Fibroblast of skin of back (primary cell): Measurements from ENCODE around the gene SPDYA. TPM values are rescaled to one million over a fixed set of nuclear protein-coding genes. Genes with fewer than 3 reads are reported as not detected.
"Not testable (repeated sequence)": the region's sequence is repeated elsewhere in the genome, so short reads cannot be mapped to it uniquely, and the experiment has no call there.

Experiments
- DNase-seq: peaks from one replicate; pipeline ENCODE4 v3.0.0-alpha.2; 2013
- polyA plus RNA-seq, 2 experiments: library from polyadenylated mRNA; unstranded; fragments of 120-200 nt; gene quantifications; one replicate each; pipeline ENCODE4 v1.2.1, GENCODE V29; 2013; ENCODE audit not compliant: insufficient read length in 2 of 2

The SPDYA gene
- polyA plus RNA-seq (2013, experiment 1 of 2; ENCODE audit: insufficient read length): 0.43 TPM
- 0.40 TPM for polyA plus RNA-seq (2013, experiment 2 of 2; ENCODE audit: insufficient read length)

DNA sequence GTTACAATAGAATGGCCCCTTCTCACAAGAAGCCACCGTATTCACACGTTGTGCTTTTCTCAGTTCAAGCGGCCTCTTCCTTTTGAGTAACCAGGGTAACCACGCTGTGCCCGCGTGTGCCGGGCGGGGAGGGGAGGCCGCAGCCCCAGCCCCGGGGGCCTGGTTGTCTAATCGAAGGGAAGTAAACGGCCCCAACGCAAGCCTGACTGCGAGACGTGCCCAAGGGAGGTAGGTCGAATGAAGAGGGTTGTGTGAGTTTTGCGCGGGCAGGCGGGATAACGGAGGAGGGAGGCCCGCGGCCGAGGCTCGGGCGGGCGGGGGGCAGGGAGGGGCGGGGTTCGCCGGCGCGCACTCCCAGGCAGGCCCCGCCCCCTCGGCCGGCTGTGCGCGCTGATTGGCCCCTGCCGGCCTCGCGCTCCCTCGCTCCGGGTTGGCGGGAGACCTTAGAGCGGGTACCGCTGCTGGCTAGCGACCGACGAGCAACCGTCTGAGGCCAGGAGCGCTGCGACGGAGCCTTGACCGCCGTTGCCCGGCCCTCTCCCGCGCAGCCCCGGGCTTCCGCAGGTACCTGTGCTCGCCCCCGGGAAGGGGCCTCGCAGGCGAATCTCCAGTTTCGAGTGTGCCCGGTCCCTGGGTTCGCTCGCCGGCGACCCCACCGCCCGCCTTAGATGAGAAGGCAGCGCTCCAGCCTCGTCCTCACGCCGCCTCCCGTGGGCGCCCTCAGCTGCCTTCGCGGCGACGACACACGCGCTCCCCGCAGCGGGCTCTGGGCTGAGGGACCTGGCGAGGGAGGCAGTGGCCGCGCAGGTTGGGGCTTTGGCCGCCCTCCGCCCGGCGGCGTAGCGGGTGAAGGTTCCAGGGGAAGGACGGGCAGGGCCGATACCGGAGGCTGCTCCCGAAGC, at the start of gene SPDYA:
TSS of gene SPDYA (plus strand) at position 451 of the 902 bp plus-strand sequence. CDS start 5,181 bp downstream, outside the sequence.
- DNase-seq: peak; percentile 70

DNA sequence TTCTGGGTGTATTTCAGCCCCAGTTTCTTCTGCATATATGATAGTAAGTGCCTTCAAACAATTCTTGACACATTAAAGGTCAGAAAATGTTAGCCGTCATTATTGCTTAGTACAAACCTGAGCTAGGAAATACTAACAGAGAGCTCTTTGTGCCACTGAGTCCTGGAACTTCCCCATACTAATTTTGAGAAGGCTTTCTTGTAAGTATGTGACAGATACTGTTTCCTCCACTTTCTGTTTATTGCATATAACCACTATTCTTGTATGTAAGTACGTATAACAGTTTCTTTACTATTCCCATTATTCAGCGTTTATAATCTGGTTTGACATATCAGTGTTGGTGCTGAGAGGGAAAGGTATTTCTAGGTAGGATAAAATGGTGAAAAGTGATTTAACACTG, 49.2 kb upstream of the SPDYA start:
- no peak for DNase-seq

DNA sequence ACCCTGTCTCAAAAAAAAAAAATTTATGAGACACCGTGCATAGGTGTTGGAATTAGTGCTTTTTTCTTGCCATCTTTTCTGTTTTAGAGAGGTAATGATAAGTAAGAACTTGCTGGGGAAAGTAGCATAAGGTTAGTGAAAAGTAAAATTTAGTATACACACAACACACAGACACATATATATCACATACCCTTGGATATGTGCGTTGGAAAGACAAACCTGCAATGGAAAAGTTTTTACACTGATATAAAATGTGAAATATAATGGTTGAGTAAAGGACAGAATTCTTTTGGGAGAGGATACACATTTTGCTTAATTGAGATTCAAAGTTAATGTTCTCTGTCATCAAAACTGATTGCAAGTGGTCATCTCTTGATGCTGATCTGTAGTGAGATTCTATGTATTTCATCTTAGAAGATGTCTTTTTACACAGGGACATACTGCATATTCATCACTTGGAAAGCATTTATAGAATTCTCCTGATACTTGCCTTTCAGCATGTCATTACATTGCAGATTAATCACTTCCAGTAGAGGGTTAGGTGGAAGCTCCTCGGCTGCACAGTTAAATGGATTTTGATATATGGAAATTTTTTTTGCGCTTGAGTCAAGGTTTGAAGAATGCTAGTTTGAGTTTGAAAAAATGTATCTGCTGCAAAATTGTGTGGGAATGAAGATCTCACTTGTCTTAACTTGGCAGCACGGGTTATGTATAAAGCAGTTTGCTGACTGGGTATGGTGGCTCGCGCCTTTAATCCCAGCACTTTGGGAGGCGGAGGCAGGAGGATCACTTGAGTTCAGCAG, 45.5 kb upstream of the SPDYA start:
- DNase-seq: peak; percentile 86

DNA sequence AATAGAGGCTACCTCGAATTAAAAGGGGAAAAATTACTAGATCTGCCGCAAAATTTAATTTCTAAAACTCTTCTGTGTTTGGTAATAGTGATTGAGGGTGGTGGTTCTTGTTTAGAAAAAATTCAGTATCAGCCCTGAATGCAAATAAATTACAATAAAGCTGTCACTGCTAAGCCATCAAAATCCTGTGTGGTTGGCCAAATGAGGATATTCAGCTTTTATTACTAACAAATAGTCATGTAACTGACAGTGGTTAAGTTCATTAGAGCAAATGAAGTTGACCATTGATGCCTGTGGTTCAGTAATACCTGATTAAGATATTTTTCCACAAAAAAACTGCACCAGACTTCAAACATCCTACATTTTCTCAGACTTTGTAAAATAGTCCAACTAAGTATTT, 44.6 kb upstream of the SPDYA start:
- no peak for DNase-seq

DNA sequence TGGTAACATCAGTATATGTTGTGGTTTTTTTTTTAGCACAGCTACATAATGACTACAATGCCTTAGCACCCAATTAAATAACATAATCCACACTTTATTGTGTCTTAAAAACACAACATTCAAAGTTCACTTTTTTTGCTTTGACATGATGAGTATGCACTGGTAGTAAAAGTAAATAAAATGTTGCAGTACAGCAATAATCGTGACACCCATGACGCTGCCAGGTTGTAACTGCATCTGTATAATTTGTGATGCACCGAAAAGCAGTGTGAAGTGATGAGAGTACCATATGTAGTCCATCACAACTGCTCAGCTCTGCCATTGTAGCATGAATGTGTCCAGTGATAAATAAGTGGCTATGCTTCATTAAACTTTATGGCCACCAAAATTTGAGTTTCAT, 43.3 kb upstream of the SPDYA start:
- DNase-seq: no peak

DNA sequence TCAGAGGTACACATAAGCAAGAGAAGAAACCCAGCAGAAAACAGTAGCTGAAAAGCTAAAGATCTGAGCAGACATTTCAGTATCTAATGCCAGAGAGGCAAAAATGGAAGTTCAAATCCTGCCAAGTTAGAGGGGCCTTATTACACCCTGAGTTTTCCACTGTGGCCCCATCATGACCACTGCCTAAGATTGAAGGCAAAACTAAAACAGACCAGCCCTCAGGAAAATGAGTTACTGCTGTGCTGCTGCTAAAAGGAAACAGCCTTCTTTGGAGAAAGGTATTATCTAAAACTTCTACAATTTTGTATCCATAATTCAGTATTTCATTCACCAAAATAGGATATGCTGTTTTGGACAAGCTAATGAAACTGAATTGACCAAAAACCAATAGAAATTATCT, 42.2 kb upstream of the SPDYA start:
- DNase-seq: no peak

DNA sequence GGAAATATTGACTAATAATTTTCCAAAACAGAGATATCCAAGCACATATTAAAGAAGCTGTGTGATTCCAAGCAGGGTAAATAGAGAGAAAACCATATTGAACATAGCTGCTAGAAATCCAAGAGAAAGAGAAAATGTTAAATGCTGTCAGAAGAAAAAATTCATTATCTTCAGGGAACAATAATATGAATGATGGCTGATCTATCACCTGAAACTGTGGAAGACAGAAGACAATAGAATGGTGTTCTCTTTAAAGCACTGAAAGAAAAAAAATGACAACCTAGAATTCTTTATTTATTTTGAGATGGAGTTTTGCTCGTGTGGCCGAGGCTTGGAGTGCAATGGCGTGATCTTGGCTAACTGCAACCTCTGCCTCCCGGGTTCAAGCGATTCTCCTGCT, 41.7 kb upstream of the SPDYA start:
- DNase-seq: no peak

DNA sequence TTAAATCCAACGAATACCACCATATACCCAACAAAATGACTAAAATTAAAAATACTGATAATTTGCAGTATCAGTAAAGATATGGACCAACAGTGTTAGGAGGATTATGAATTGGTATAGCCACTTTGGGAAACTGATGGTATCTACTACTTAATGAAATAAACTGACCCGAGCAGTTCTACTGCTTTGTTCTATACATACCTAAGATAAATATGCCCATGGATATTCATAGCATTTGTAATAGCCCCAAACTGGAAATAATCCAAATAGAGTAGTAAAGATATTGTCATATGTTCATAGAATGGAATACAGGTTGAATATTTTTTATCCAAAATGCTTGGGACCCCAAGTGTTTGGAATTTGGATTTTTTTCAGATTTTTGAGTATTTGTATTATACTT, 38.3 kb upstream of the SPDYA start:
- no peak for DNase-seq

DNA sequence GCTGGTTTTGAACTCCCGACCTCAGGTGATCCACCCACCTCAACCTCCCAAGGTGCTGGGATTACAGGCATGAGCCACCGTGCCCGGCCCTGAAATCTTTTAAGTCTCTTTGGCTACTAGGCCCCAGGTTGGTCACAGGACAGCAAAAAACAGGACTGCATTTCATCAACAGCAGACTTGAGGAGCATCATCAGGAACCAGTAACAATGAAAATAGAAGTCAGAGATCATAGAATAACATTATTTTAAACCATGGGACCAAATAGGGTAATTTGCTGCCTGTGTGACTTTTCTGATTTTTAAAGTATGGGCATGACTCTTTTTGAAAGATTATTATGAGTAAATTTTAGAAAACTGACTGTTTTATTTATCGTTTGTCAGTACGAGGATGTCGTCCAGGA, 34.2 kb upstream of the SPDYA start:
- DNase-seq: no peak

DNA sequence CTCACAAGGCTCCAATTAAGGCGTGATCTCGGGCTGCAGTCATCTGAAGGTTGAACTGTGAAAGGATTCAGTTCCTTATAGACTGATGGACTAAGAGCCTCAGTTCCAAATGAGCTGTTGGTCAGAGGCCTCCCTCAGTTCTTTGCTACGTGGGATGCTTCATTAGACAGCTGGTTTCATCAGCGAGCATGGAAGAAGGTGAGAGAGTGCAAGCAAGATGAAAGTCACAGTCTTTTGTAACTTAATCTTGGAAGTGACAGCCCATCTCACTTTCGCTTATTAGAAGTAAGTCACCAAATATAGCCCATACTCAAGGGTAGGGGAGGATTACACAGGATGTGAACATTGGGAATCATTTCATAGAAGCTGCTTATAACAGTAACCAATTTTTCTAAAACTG, 32.2 kb upstream of the SPDYA start:
- DNase-seq: no peak

DNA sequence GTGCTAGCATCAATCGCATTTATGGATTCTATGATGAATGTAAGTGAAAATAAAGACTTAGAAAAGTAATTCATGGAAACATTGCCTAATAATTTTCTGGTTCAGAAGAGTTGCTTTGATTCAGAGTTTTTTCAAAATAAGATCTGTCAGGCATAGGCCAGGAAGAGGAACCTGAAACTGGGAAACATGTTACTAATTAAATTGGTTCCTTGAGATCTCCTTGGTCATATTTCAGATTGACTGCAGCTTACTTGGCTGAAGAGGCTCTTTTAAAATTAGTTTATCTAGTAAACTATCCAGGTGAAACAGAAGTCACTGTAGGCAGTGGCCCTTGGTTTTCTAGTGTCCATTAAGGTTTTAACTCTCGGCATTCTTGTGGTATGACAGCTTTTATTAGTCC, 31.6 kb upstream of the SPDYA start:
- no peak for DNase-seq

DNA sequence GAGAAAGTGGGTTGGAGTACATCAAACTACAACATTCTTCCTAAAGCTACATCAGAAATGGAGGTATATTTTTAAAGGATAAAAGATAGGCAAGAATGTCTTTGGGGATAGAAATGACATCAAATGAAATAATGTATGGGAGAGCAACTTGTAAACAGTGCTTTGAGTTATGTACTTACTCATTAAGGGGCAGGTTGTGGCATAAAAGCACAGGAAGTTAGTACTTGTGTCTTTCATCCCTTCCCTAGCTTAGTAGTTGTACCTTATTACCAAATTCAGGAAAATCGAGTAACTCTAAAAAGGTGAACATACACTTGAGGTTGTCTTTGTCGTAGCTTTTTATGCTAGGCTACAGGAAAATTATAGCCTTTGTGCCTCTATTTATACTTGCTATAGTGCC, 30.1 kb upstream of the SPDYA start:
- no peak for DNase-seq

DNA sequence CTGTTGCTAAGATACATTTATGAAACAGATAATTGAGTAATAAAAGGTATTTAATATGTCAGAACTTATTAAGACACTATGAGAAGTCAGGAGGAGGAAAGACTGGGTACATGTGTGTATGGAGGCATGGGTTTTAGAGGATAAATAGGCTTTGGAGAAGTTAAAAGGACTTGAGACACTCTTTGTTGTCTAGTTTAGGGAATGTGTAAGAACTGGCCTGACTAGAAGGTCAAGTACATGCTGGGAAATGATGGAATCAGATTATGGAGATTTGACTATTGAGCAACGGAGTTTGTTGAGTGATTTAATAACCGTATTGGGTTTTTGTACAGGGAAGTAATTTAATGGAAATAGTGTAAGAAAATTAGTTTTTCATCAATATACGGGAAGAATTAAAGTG, 28.2 kb upstream of the SPDYA start:
- no peak for DNase-seq

DNA sequence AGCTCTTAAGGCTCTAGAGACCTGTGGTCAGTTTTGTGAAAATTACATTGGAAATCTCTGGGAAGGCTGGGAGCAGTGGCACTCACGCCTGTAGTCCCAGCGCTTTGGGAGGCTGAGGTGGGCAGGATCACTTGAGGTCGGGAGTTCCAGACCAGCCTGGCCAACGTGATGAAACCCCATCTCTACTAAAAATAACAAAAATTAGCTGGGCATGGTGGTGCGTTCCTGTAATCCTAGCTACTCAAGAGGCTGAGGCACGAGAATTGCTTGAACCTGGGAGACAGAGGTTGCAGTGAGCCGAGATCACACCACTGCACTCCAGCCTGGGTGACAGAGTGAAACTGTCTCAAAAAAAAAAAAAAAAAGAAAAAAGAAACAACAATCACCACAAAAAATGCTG, 26.1 kb upstream of the SPDYA start:
- not testable (repeated sequence) for DNase-seq

DNA sequence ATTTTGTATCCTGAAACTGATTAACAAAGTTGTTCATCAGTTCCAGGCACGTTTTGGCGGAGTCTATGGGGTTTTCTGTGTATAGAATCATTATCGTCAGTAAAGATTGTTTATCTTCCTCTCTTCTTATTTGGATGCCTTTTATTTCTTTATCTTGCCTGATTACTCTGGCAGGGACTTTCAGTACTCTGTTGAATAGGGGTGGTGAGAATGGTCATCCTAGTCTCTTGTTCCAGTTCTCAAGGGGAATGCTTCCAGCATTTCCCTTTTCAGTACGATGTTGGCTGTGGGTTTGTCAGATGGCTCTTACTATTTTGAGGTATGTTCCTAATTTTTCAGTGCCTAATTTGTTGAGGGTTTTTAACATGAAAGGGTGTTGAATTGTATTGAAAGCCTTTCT, 14.0 kb upstream of the SPDYA start:
- DNase-seq: no peak

DNA sequence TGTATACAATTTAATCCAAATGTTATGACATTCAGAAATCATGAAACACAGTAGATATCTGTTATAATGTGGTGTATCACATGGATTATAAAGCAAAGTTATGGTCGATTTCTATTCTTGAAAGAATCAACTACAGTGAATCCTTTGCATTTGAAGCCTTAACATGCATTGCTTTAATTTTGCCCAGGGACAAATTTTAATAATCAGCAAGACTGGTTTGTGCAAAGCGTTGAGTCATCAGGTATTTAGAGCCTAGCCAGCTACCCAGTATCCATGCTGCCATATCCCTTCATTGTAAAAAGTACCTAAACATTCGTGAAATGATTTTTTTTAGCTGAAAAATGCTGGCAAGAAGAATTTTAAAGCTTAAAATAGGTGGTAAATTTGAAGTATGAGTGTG, 8.9 kb upstream of the SPDYA start:
- DNase-seq: peak; percentile 17

DNA sequence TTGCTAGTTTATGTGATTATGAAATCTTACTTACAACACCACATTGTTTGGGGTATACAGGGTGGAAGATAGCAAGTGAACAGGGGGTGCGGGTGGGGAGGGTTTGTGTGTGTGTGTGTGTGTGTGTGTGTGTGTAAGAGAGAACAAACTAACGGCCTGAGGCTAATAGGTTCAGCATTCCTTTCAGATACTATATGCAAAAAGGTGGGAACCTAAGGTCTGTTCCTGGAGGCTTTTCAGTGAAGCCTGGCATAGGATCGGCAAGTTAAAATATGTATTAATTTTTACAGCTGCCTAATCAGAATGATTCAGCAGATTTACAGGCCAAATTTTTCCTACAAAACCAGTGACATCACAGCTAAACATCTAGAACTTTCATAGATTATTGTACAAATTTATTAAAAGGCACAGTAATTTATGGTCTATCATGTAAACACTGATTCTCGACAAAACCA, 7.6 kb upstream of the SPDYA start:
- peak; percentile 8 for DNase-seq

DNA sequence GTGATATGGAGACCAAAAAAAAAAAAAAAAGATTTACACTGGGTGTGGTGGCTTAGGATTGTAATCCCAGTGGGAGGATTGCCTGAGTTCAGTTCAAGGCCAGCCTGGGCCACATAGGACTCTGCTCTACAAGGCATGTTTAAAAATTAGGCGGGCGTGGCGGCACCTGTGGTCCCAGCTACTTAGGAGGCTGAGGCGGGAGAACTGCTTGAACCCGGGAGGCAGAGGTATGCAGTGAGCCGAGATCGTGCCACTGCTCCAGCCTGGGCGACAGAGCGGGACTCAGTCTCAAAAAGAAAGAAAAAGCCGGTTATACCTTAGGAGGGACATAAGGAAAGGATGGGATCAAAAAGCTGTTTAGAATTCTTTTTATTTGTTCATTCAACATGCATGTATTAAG, 707 bp upstream of the SPDYA start:
- DNase-seq: no peak

DNA sequence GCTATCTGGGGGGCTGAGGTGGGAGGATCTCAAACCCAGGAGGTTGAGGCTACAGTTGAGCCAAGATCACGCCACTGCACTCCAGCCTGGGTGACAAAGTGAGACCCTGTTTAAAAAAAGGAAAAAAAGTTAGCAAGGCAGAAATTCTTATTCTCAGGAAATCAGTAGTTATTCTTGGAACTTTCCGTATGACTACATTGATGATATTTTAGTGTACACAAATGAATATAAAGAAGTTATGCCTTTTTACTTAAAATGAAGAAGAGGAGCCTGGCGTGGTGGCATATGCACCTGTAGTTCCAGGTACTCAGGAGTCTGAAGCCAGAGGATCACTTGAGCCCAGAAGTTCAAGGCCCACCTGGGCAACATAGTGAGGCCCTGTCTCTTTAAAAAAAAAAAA, 7.4 kb downstream of the SPDYA start:
- DNase-seq: no peak

DNA sequence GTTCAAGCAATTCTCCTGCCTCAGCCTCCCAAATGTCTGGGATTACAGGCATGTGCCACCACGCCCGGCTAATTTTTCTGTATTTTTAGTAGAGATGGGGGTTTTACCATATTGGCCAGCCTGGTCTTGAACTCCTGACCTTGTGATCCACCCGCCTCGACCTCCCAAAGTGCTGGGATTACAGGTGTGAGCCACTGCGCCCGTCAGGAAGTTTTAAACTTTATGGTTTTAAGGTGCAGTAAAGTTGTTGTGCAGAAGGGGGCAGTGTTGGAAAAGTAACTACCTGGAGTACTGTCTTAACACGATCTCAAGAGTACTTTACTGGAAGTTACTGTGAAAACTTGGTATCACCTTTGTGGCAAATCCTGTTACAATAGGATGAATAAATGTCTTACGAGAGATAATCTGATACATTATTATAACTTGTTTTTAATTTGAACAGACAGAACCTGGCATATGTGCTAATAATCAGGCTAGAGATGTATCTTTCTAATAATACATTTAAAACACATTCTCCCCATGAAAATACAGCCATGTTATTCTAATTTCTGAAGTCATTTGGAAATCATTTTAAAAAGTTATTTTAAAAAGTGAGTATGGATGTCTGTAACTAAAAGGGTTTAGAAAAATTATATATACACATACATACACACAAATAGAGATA, 10.8 kb downstream of the SPDYA start:
- peak; percentile 52 for DNase-seq

DNA sequence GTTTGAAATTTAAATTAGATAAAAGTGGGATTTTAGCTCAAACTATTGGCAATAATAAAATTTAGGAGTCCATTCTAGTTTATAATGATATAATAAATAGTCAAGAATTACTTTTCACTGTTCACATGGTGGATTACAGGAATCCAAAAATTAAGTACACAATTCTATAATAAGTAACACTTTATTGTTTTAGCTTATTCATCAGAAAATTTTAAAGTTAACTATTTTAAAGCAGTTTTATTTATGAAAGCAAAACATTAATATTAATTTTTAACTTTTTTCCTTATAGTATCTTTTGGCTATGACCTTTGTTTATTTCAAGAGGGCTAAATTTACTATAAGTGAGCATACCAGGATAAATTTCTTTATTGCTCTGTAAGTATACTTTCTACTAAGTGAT, 11.4 kb downstream of the SPDYA start:
- DNase-seq: no peak

DNA sequence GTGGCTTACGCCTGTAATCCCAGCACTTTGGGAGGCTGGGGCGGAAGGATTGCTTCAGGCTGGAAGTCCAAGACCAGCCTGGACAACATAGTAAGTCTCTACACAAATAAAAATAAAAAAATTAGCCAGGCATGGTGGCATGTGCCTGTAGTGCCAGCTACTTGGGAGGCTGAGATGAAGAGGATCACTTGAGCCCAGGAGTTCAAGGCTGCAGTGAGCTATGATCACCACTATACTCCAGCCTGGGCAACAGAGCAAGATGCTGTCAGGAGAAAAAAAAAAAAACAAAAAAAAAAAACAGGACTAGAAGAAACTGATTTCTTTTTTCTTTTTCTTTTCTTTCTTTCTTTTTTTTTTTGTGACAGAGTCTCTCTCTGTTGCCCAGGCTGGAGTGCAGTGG, 13.6 kb downstream of the SPDYA start:
- DNase-seq: no peak

DNA sequence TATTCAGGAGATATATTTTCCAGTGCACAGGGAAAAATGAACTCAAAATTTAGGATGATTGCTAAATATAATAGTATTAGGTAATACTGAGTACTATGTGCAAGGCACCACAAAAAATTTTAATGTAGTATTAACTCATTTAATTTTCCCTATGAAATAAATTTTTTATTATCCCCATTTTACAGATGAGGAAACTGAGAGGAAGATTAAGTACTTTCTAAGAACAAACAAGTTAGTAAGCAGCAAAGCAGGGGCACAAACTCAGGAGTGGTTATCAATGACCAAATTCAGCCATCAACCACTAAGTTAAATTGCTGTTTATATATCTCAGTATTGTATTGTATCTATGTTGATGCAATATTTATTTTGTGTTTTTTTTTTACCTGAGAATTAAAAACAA, 14.2 kb downstream of the SPDYA start:
- no peak for DNase-seq
